CD4-positive, alpha-beta memory T cell (primary cell): ENCODE measurements around the gene GTPBP10. TPM values are rescaled to one million over a fixed set of nuclear protein-coding genes. Genes with fewer than 3 reads are reported as not detected.

ENCODE experiments used
- CTCF ChIA-PET: fragments of 350-600 bp; sonication (Branson Sonifier 250); formaldehyde crosslinking; loops from one replicate; lab custom pipeline; 2021; ENCODE audit warnings: inconsistent platforms; ENCODE audit not compliant: partially characterized antibody; lab: Charles Lee
- POLR2A ChIA-PET: fragments of 350-600 bp; sonication (Branson Sonifier 250); formaldehyde crosslinking; loops from one replicate; lab custom pipeline; 2021; ENCODE audit not compliant: partially characterized antibody; lab: Charles Lee
- DNase-seq, 5 donors: peaks; one replicate each; pipeline versions ENCODE4 v3.0.0 to v3.0.0-alpha.2; 2020 to 2022; ENCODE audit warnings: mixed read lengths in 1 of 5
- H3K27ac ChIP-seq: one replicate; pipeline ENCODE4 v1.7.0; 2013; ENCODE audit warnings: low read depth, low read length
- H3K27me3 ChIP-seq: 2 replicates; pipeline ENCODE4 v1.7.0; 2013; ENCODE audit warnings: mild to moderate bottlenecking, low read length, moderate library complexity; ENCODE audit not compliant: insufficient read depth
- H3K36me3 ChIP-seq: 2 replicates; pipeline ENCODE4 v1.7.0; 2013; ENCODE audit warnings: mild to moderate bottlenecking, low read length, moderate library complexity; ENCODE audit not compliant: insufficient read depth
- H3K4me1 ChIP-seq: 2 replicates; pipeline ENCODE4 v1.7.0; 2013; ENCODE audit warnings: mild to moderate bottlenecking, low read length, moderate library complexity; ENCODE audit not compliant: insufficient read depth
- H3K4me3 ChIP-seq, 2 donors: one replicate each; pipeline ENCODE4 v1.7.0; 2013; ENCODE audit warnings: low read length in 2 of 2, mild to moderate bottlenecking in 1 of 2
- H3K9me3 ChIP-seq, 2 donors: one replicate each; pipeline ENCODE4 v1.7.0; 2013; ENCODE audit warnings: low read length in 2 of 2, control low read depth in 1 of 2; ENCODE audit not compliant: control insufficient read depth in 1 of 2
- H3K27ac Mint-ChIP-seq, 7 donors: one replicate each; pipeline ENCODE4 v1.8.0; 2020 to 2021; ENCODE audit warnings: mixed read lengths in 7 of 7, mild to moderate bottlenecking in 6 of 7, inconsistent platforms in 3 of 7, moderate library complexity in 3 of 7
- H3K27me3 Mint-ChIP-seq, 2 donors: one replicate each; pipeline ENCODE4 v1.8.0; 2020 to 2021; ENCODE audit warnings: mixed read lengths in 2 of 2
- H3K36me3 Mint-ChIP-seq, 2 donors: one replicate each; pipeline ENCODE4 v1.8.0; 2020 to 2021; ENCODE audit warnings: mixed read lengths in 2 of 2, inconsistent platforms in 1 of 2, mild to moderate bottlenecking in 1 of 2
- H3K4me1 Mint-ChIP-seq, 4 donors: one replicate each; pipeline ENCODE4 v1.8.0; 2020 to 2021; ENCODE audit warnings: mixed read lengths in 4 of 4, mild to moderate bottlenecking in 1 of 4
- H3K4me3 Mint-ChIP-seq, 8 donors: one replicate each; pipeline ENCODE4 v1.8.0; 2020 to 2021; ENCODE audit warnings: mixed read lengths in 8 of 8, mild to moderate bottlenecking in 7 of 8, moderate library complexity in 6 of 8, inconsistent platforms in 3 of 8
- H3K9me3 Mint-ChIP-seq, 8 donors: one replicate each; pipeline ENCODE4 v1.8.0; 2020 to 2021; ENCODE audit warnings: mixed read lengths in 8 of 8, mild to moderate bottlenecking in 5 of 8, inconsistent platforms in 3 of 8, moderate library complexity in 1 of 8
- intact Hi-C: fragments of 100-400 bp; cut with micrococcal nuclease; formaldehyde crosslinking; loops from one replicate; pipeline ENCODE4 v1.15.1; 2023
- polyA plus RNA-seq, 2 donors: library from polyadenylated mRNA; unstranded; fragments of 300-500 nt; fragmentation: Illumina TruSeq; gene quantifications; one replicate each; pipeline ENCODE4 v1.2.3, GENCODE V29; 2021
- total RNA-seq, 2 experiments: library from RNA; stranded (reverse); gene quantifications; one replicate each; pipeline ENCODE4 v1.2.3, GENCODE V29; 2021

The GTPBP10 gene
- total and polyA plus RNA-seq, 4 experiments from 2014 or later: 30.6 to 46.7 (median 41.6) TPM

GRCh38 chr7:90313907-90314306, 32.6 kb upstream of the GTPBP10 start:
- Mint-ChIP-seq H3K4me1 (no peaks in the 10 kb centered on the region), H3K27ac (no peak overlapping the region), H3K36me3 (no peaks in the 10 kb centered on the region), H3K9me3 (no peaks in the 10 kb centered on the region), H3K27me3 (peaks cover 9 to 11% of the 10 kb centered on the region in 2 donors), H3K4me3 (no peak overlapping the region)
- POLR2A ChIA-PET: no interaction called here
- DNase-seq: no peak
- Histone ChIP-seq H3K9me3 (no peaks in the 10 kb centered on the region), H3K36me3 (no peaks in the 10 kb centered on the region), H3K27me3 (no peaks in the 10 kb centered on the region), H3K4me3 (no peak overlapping the region), H3K27ac (no peak overlapping the region), H3K4me1 (no peaks in the 10 kb centered on the region)
- CTCF ChIA-PET: interaction anchor here (0.7 to 1.6 kb wide), 2 partner anchors 16 to 114 kb away, joined by 3 read pairs; no protein-coding TSS in a partner anchor
- intact Hi-C loops: no loop called here

DNA sequence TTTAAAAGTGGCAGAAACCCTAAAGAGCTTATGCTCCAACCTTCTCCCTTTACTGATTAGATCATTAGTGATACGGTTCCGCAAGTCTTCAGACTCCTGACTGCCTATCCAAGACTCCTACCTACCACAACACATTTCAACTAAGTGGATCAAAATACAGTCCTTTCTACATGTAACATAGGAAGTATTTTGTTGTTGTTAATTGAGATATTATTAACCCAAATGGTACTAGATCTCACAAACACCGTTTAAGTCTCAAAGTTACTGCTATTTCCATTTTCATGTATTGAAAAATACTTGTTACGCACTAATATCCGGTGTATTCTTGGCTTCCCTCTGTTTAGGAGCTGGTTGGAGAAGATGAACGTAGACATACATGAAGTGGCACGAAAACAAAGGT, 26.5 kb upstream of the GTPBP10 start:
- no peak for DNase-seq
- CTCF ChIA-PET: no interaction called here
- Histone ChIP-seq H3K4me3 (no peak overlapping the region), H3K27ac (no peak overlapping the region), H3K9me3 (no peaks in the 10 kb centered on the region), H3K4me1 (no peaks in the 10 kb centered on the region), H3K36me3 (no peaks in the 10 kb centered on the region), H3K27me3 (peaks cover 6% of the 10 kb centered on the region)
- Mint-ChIP-seq H3K9me3 (peaks cover 0 to 2% (median 0%) of the 10 kb centered on the region in 8 donors), H3K4me3 (no peak overlapping the region), H3K27ac (no peak overlapping the region), H3K36me3 (no peaks in the 10 kb centered on the region), H3K27me3 (peaks cover 32 to 40% of the 10 kb centered on the region in 2 donors), H3K4me1 (peaks cover 6 to 15% (median 11%) of the 10 kb centered on the region in 4 donors)
- POLR2A ChIA-PET: no interaction called here
- intact Hi-C loops: no loop called here

DNA sequence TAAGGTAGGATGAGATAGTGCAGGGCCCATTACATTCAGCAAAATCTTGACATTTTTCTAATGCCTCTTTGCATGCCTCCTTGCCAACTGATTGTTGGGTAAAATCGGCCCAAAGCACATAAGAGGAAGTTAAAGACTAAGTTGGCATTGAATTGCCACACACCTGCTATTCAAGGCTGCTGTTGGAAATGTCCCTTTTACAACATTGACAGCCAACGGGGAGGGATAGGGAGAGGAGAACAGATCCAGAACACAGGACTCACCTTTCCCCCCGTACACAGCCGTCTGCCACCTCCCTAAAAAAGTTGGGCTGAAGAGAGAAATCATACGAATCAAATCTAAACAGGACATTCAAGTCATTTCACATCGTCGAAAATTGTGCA, 26.1 kb upstream of the GTPBP10 start:
- DNase-seq: no peak
- no peaks in the 10 kb centered on the region for H3K4me1 ChIP-seq
- Mint-ChIP-seq H3K4me3 (peak overlapping the region in 5 of 8 donors; percentile 17 to 67 (median 55)), H3K9me3 (peaks cover 0 to 2% (median 0%) of the 10 kb centered on the region in 8 donors), H3K36me3 (no peaks in the 10 kb centered on the region), H3K4me1 (peaks cover 6 to 15% (median 11%) of the 10 kb centered on the region in 4 donors), H3K27ac (no peak overlapping the region), H3K27me3 (peaks cover 31 to 38% of the 10 kb centered on the region in 2 donors)
- intact Hi-C loops: no loop called here
- H3K36me3 ChIP-seq: no peaks in the 10 kb centered on the region
- no peak overlapping the region for H3K27ac ChIP-seq
- H3K9me3 ChIP-seq: no peaks in the 10 kb centered on the region
- ChIA-PET CTCF (no interaction called here), POLR2A (no interaction called here)
- no peak overlapping the region for H3K4me3 ChIP-seq
- peaks cover 6% of the 10 kb centered on the region for H3K27me3 ChIP-seq

- no peaks in the 10 kb centered on the region for H3K4me1 ChIP-seq
- intact Hi-C loops: no loop called here
- H3K36me3 ChIP-seq: no peaks in the 10 kb centered on the region
- no peaks in the 10 kb centered on the region for H3K9me3 ChIP-seq
- peak within 1 kb of the TSS in 7 of 8 donors; percentile 17 to 67 (median 47) for H3K4me3 Mint-ChIP-seq
- peaks cover 0 to 2% (median 0%) of the 10 kb centered on the region in 8 donors for H3K9me3 Mint-ChIP-seq
- no peak for DNase-seq
- no peaks in the 10 kb centered on the region for H3K36me3 Mint-ChIP-seq
- peaks cover 31 to 38% of the 10 kb centered on the region in 2 donors for H3K27me3 Mint-ChIP-seq
- ChIA-PET CTCF (no interaction called here), POLR2A (no interaction called here)
- no peak within 1 kb of the TSS for H3K27ac ChIP-seq
- peaks cover 6% of the 10 kb centered on the region for H3K27me3 ChIP-seq
- H3K4me1 Mint-ChIP-seq: peaks cover 6 to 15% (median 11%) of the 10 kb centered on the region in 4 donors
- H3K4me3 ChIP-seq: no peak within 1 kb of the TSS
- no peak within 1 kb of the TSS for H3K27ac Mint-ChIP-seq
These were observed 25.6 kb upstream of the GTPBP10 start, which contains the start of gene FAM237B for GRCh38 chr7:90320801-90321494. Gene FAM237B (minus strand): TSS chr7:90321304. CDS start chr7:90319748, 1,556 bp downstream.

DNA sequence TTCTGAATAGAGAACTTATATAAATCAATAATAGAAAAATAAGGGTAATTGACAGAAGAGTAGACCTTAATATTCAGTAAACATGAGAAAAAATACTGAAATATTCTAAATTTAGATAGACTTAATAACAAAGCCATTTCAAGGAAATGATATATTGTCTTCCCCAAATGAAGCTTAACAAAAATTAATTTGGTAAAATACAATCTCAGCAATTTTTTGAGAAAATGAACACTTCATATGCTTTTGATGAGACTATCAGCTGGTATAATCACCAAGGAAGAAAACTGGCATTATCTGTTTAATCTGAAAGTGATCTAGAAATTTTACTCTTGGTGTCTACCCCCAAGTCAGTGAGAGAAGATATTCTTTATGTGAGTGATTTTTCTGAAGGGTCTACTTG, 23.7 kb upstream of the GTPBP10 start:
- Histone ChIP-seq H3K9me3 (no peaks in the 10 kb centered on the region), H3K27ac (no peak overlapping the region), H3K4me1 (no peaks in the 10 kb centered on the region), H3K27me3 (peaks cover 6% of the 10 kb centered on the region), H3K36me3 (no peaks in the 10 kb centered on the region), H3K4me3 (no peak overlapping the region)
- Mint-ChIP-seq H3K4me3 (no peak overlapping the region), H3K27ac (no peak overlapping the region), H3K27me3 (peaks cover 26 to 35% of the 10 kb centered on the region in 2 donors), H3K36me3 (no peaks in the 10 kb centered on the region), H3K9me3 (peaks cover 0 to 2% (median 0%) of the 10 kb centered on the region in 8 donors), H3K4me1 (peaks cover 6 to 15% (median 11%) of the 10 kb centered on the region in 4 donors)
- POLR2A ChIA-PET: no interaction called here
- DNase-seq: no peak
- CTCF ChIA-PET: no interaction called here
- intact Hi-C loops: no loop called here

- CTCF ChIA-PET: no interaction called here
- Histone ChIP-seq H3K27me3 (peaks cover 2% of the 10 kb centered on the region), H3K27ac (no peak overlapping the region), H3K36me3 (no peaks in the 10 kb centered on the region), H3K4me1 (no peaks in the 10 kb centered on the region), H3K9me3 (no peaks in the 10 kb centered on the region), H3K4me3 (no peak overlapping the region)
- Mint-ChIP-seq H3K27ac (no peak overlapping the region), H3K9me3 (peaks cover 0 to under 1% (median 0%) of the 10 kb centered on the region in 8 donors), H3K27me3 (peaks cover 8 to 16% of the 10 kb centered on the region in 2 donors), H3K4me3 (no peak overlapping the region), H3K4me1 (peaks cover 1 to 6% (median 1%) of the 10 kb centered on the region in 4 donors), H3K36me3 (no peaks in the 10 kb centered on the region)
- no peak for DNase-seq
- intact Hi-C loops: no loop called here
- POLR2A ChIA-PET: no interaction called here
These were observed 20.0 kb upstream of the GTPBP10 start for GRCh38 chr7:90326500-90326899.

GRCh38 chr7:90334193-90334843, 12.2 kb upstream of the GTPBP10 start:
- no peaks in the 10 kb centered on the region for H3K9me3 ChIP-seq
- Mint-ChIP-seq H3K27ac (no peak overlapping the region), H3K27me3 (peaks cover 5 to 6% of the 10 kb centered on the region in 2 donors), H3K9me3 (no peaks in the 10 kb centered on the region), H3K4me1 (peaks cover 0 to 2% (median under 1%) of the 10 kb centered on the region in 4 donors), H3K4me3 (no peak overlapping the region), H3K36me3 (no peaks in the 10 kb centered on the region)
- no peak overlapping the region for H3K4me3 ChIP-seq
- DNase-seq: no peak
- H3K27me3 ChIP-seq: no peaks in the 10 kb centered on the region
- ChIA-PET CTCF (no interaction called here), POLR2A (no interaction called here)
- no peaks in the 10 kb centered on the region for H3K4me1 ChIP-seq
- H3K27ac ChIP-seq: no peak overlapping the region
- H3K36me3 ChIP-seq: no peaks in the 10 kb centered on the region
- intact Hi-C loops: no loop called here
